Measurements from ENCODE around the gene ATF7IP.
"Not testable (repeated sequence)": the region's sequence is repeated elsewhere in the genome, so short reads cannot be mapped to it uniquely, and the experiment has no call there.

The ATF7IP gene

DNA sequence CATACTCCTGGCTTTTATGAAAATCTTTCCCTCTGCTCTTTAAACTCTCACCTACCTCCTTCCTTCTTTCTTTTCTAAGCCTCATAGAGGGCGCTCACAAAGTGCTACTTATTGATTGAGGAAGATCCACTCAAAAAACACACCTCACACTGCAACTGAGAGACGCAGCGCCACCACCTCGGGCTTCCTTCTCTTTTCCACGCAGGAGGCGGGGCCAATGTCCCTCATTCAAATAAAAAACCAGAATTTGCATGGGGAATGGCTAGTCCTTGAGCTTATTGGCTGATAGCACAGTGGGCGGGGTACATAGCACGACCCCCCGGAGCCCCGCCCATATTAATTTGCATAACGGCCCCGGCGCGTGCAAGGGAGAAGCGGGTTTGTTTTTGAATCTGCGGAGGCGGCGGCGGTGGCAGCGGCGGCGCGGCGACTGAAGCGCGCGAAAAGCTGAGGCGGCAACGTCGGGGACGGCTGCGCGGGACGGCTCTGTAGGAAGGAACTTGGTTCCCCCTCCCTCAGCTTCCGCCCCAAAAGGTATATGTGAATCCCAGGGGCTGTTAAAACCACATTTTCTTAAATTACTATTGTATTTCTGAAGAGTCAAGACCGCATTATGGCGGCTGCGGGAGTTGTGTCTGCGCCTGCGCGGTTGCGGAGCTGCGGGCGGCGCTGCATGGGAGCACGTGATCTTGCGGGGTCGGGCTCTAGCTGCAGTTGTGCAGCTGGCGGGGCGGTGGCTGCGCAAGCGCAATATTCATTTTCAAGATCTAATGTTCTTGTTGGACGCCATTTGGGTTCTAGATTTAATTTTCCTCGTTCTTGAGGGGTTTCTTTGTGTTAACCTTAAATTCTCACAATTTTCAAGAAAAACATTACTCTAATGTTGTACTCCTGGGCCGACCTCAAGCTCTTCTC lies at the start of gene ATF7IP:
Gene ATF7IP, plus strand, starts transcription at position 389 of the 915 bp plus-strand sequence. CDS start 58,234 bp downstream, outside the sequence.
- DNase-seq (ENCODE audit: low read depth), result peak; percentile 91

GRCh38 chr12:14317362-14318146 lies 47.9 kb upstream of the ATF7IP start:
- no peak for DNase-seq (ENCODE audit: low read depth)

DNA sequence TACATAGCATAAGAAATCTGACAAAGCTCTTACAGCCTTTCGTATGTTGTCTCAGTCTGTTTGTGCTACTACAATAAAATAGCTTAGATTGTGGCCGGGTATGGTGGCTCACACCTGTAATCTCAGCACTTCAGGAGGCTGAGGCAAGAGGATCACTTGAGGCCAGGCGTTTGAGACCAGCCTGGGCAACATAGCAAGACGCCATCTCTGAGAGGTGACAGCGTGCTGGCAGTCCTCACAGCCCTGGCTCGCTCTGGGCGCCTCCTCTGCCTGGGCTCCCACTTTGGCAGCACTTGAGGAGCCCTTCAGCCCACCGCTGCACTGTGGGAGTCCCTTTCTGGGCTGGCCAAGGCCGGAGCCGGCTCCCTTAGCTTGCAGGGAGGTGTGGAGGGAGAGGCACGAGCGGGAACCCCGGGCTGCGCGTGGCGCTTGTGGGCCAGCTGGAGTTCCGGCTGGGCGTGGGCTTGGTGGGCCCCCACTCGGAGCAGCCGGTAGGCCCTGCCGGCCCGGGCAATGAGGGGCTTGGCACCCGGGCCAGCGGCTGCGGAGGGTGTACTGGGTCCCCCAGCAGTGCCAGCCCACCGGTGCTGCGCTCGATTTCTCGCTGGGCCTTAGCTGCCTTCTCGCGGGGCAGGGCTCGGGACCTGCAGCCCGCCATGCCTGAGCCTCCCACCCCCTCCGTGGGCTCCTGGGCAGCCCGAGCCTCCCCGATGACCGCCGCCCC lies 45.6 kb upstream of the ATF7IP start:
- not testable (repeated sequence) for DNase-seq (ENCODE audit: low read depth)

DNA sequence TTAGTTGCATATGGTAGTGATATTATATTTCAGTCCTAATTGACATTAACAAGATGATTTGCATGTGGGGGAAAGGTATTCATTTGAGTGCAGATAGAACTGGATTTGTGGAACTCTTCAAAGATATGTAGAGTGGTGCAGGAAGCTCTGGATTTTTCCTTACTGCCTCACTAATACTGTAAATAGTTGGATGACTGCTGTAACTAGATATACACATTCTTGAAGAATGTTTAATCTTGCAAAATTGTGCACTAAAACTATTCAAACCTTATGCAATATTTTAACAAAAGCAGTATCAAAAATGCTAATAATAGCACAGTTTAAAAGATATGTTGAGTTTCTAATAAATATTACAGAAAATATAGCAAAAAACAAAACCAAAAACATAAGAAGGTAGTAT lies 43.1 kb upstream of the ATF7IP start:
- no peak for DNase-seq (ENCODE audit: low read depth)

DNA sequence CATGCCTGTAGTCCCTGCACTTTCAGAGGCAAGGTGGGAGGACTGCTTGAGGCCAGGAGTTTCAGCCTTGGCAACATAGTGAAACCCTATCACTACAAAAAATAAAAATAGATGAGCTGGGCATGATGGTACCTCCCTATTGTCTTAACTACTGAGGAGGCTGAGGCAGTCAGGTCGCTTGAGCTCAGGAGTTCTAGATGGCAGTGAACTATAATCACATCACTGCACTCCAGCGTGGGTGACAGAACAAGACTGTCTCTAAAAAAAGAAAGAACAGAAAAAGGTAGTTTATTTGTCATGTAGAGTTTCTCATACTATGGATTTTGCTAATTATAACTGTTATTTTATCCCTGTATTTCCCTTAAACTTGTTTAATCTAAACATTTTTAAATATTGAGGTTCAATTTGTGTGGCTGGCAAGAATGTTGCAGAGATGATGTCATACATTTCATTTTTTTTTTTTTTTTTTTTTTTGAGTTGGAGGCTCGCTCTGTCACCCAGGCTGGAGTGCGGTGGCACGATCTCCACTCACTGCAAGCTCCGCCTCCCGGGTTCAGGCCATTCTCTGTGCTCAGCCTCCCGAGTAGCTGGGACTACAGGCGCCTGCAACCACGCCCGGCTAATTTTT lies 39.7 kb upstream of the ATF7IP start:
- no peak for DNase-seq (ENCODE audit: low read depth)

DNA sequence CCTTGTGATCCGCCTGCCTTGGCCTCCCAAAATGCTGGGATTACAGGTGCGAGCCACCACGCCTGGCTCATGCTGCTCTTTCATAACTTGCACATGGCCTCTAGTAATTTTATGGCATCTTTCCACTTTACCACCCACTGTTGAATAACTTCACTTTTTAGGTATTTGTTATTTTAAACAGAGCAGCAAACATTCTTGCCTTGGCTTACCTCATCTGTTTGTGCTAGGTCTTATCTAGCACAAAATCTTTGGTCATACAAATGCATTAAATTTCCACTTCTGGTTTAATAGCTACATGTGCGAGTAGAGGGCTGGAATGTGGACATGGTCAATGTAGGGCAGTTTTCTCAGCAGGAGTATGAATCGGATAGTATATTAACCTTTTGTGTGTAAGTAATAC lies 38.8 kb upstream of the ATF7IP start:
- DNase-seq (ENCODE audit: low read depth), result no peak

- no peak for DNase-seq (ENCODE audit: low read depth)
These were observed 37.8 kb upstream of the ATF7IP start for GRCh38 chr12:14327711-14328110.

DNA sequence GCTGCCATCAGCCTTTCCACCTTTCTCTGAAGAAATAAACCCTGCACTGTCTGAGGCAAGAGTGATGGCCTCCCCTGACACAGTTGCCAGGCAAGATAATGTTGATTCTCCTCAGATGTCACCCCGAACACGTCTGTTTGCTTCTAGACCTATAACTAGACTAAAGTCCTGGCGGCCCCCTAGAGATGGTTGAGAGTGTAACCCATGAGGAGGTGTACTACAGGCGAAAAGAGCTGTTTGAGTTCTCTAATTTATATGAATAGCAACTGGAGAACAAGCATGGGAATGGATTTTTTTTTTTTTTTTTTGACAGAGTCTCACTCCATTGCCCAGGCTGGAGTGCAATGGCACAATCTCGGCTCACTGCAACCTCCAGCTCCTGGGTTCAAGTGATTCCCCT lies 33.0 kb upstream of the ATF7IP start:
- no peak for DNase-seq (ENCODE audit: low read depth)

GRCh38 chr12:14340371-14340770 lies 25.1 kb upstream of the ATF7IP start:
- no peak for DNase-seq (ENCODE audit: low read depth)

DNA sequence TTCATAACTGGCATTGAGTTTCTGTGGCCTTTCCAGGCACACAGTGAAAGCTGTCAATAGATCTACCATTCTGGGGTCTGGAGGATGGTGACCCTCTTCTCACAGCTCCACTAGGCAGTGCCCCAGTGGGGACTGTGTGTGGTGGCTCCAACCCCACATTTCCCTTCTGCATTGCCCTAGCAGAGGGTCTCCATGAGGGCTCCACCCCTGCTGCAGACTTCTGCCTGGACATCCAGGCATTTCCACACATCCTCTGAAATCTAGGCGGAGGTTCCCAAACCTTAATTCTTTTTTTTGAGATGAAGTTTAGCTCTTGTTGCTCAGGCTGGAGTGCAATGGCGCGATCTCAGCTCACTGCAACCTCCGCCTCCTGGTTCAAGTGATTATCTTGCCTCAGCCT lies 14.0 kb upstream of the ATF7IP start:
- not testable (repeated sequence) for DNase-seq (ENCODE audit: low read depth)

- DNase-seq (ENCODE audit: low read depth), result not testable (repeated sequence)
These were observed 13.4 kb upstream of the ATF7IP start for GRCh38 chr12:14352066-14352465.

DNA sequence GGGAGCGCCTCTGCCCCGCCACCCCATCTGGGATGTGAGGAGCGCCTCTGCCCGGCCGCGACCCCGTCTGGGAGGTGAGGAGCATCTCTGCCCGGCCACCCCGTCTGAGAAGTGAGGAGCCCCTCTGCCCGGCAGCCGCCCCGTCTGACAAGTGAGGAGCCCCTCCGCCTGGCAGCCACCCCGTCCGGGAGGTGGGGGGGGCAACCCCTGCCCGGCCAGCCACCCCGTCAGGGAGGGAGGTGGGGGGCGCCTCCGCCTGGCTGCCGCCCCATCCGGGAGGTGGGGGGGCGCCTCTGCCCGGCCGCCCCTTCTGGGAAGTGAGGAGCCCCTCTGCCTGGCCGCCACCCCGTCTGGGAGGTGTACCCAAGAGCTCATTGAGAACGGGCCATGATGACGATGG lies 10.8 kb upstream of the ATF7IP start:
- not testable (repeated sequence) for DNase-seq (ENCODE audit: low read depth)

DNA sequence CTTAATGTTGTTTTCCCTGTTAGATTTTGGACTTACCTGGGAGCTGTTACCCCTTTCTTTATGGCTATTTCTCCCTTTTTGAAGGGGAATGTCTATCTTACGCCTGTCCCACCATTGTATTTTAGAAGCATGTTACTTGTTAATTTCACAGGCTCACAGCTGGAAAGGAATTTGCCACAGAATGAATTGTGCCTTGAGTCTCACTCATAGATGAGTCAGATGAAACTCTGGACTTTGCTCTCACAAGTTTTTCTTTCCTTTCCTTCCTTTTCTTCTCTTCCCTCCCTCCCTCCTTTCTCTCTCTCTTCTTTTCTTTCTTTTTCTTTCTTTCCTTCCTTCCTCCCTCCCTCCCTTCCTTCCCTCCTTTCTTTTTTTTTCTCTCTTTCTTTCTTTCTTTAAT lies 9.3 kb upstream of the ATF7IP start:
- DNase-seq (ENCODE audit: low read depth), result no peak

- no peak for DNase-seq (ENCODE audit: low read depth)
These were observed 8.0 kb upstream of the ATF7IP start for GRCh38 chr12:14357486-14357885.

DNA sequence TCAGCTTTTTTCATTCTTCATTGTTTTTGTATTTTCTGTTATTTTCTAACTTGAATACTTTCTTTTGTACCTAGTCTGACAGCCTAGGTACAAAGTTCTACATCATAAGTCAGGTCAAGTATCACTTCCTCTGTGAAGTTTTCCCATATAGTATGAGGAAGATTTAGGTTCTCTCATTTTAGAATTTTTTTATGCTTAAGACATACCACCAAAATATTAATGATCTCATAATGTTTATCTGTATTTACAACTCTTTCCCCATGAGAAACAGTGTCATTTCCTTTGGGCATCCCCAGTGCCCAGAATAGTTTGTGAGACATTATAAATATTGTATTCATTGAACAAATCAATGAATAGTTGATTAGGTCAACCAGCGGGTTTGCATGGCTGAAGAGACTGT lies 3.1 kb upstream of the ATF7IP start:
- DNase-seq (ENCODE audit: low read depth), result no peak

- DNase-seq (ENCODE audit: low read depth), result no peak
These were observed 755 bp upstream of the ATF7IP start for GRCh38 chr12:14364583-14365271.

DNA sequence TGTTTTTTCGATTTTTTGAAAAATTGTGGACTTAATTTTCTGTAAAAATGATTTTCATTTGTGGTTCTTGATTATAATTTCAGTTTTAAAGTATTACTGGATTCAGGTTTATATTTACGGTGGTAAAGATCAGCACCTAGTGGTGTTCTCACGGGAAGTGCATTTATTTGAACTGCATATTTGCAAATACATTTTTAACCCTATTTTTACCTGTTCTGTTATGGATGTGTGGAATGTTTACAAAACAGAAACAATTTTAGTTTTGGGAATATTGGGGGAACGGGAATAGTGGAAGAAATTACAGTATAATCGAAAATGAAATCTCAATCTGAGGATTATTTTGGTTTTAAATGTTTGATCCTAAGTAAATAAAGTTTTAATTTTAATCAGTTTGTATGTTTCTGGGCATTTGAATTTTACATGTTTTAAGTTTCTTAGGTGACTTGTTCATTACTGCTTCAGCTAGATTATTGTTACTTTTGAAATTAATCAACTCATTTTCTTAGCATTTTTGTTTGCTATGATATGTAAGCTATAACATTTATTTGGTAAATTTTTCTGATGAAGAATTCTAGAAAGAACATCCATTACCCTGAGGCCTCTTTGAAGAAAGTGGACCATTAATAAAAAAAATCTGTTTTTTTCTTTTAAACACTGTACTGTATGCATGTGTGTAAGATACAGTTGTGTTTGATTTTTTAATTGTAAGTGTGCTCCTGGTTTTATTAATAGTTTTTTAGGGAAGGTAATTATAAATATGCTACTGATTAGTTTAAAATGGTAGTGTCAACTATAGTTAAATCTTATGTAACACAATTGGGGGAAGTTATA lies 942 bp downstream of the ATF7IP start:
- DNase-seq (ENCODE audit: low read depth), result no peak

- no peak for DNase-seq (ENCODE audit: low read depth)
These were observed 1.7 kb downstream of the ATF7IP start for GRCh38 chr12:14367040-14367661.

GRCh38 chr12:14369311-14369710 lies 3.8 kb downstream of the ATF7IP start:
- no peak for DNase-seq (ENCODE audit: low read depth)

- DNase-seq (ENCODE audit: low read depth), result no peak
These were observed 7.7 kb downstream of the ATF7IP start for GRCh38 chr12:14373217-14373616.
